ENCODE data around the gene TANGO2. TPM values are rescaled to one million over a fixed set of nuclear protein-coding genes. Genes with fewer than 3 reads are reported as not detected.
"Not testable (repeated sequence)": the region's sequence is repeated elsewhere in the genome, so short reads cannot be mapped to it uniquely, and the experiment has no call there.

Gene TANGO2
- total RNA-seq, 1 donor from 2014 or later, result 20.9 TPM

DNA sequence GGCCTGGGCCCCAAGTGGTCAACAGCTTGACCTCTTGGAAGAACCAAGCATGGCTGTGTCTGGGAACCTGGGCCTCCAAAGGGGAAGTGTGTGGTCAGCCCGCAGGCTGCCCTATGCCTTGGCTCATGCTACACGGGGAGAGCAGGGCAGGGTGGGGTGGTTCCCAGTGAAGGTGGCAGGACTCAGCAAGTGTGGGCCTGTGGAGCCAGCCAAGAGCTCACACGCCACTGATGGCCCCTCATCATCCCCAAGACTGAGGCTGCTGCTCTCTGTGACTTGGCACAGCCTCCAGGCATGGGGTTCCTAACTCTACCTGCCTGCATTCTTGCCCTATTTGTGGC, 43.2 kb downstream of the TANGO2 start:
- H3K4me3 ChIP-seq (ENCODE audit: low read depth, low read length), result no peak overlapping the region
- DNase-seq (ENCODE audit: low read depth), result no peak
- TF ChIP-seq CTCF (IDR thresholded peaks at IDR 0.05; ENCODE audit: insufficient read depth, low read length, poor library complexity, severe bottlenecking), result no peak
- H3K36me3 ChIP-seq (ENCODE audit: control insufficient read depth, insufficient read depth, low read length), result peaks cover 1% of the 10 kb centered on the region
- no peaks in the 10 kb centered on the region for H3K27me3 ChIP-seq (ENCODE audit: control insufficient read depth, insufficient read depth, low read length)

DNA sequence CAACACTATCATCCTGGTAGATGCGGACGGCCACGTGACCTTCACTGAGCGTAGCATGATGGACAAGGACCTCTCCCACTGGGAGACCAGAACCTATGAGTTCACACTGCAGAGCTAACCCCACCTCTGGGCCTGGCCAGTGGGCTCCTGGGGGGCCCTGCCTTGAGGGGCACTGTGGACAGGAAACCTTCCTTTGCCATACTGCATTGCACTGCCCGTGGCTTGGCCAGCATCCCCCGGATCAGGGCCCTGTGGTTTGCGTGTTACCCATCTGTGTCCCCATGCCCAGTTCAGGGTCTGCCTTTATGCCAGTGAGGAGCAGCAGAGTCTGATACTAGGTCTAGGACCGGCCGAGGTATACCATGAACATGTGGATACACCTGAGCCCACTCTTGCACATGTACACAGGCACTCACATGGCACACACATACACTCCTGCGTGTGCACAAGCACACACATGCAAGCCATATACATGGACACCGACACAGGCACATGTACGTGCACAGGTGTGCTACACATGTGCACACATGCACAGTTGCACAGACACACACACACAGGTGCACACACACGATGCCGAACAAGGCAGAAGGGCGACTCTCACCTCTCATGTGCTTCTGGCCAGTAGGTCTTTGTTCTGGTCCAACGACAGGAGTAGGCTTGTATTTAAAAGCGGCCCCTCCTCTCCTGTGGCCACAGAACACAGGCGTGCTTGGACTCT, 43.8 kb downstream of the TANGO2 start:
- H3K27me3 ChIP-seq (ENCODE audit: control insufficient read depth, insufficient read depth, low read length), result no peaks in the 10 kb centered on the region
- no peak for TF ChIP-seq CTCF (IDR thresholded peaks at IDR 0.05; ENCODE audit: insufficient read depth, low read length, poor library complexity, severe bottlenecking)
- no peak for DNase-seq (ENCODE audit: low read depth)
- H3K4me3 ChIP-seq (ENCODE audit: low read depth, low read length), result no peak overlapping the region
- H3K36me3 ChIP-seq (ENCODE audit: control insufficient read depth, insufficient read depth, low read length), result peaks cover 1% of the 10 kb centered on the region

DNA sequence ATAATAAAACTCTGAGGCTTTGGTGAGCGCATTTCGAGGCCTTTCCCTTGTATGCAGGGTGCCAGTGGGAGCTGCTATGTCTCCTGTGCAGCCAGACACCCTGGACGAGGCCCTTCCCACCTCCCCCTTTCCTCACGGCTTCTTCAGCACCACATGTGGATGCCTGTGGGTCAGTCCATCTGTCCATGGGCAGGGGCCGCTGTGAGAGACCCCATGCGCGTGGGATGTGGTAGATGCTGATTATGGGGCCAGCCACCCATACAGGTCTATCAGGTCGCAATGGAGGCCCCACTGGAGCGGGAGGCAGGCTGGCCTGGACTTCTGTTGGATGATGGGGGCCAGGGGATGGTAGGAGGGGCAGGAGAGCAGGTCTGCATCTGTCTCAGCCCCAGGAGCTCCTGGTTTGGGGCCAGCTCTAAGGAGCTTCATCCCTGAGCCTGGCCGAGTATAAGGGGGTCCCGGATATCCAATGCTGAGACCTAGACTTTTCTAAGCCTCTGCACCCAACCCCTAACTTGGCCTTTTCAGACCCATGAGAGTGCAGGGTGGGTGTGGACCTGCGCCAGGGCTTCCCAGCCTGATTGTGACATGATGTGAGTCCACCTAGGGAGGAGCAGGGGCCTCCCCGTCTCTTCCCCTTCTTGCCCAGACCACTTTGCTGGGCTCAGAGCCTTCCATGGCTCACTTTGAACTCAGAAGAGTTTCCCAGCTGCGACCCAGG, 45.1 kb downstream of the TANGO2 start:
- Histone ChIP-seq H3K36me3 (ENCODE audit: control insufficient read depth, insufficient read depth, low read length) (peaks cover 1% of the 10 kb centered on the region), H3K27me3 (ENCODE audit: control insufficient read depth, insufficient read depth, low read length) (no peaks in the 10 kb centered on the region), H3K4me3 (ENCODE audit: low read depth, low read length) (no peak overlapping the region)
- TF ChIP-seq CTCF (IDR thresholded peaks at IDR 0.05; ENCODE audit: insufficient read depth, low read length, poor library complexity, severe bottlenecking), result no peak
- DNase-seq (ENCODE audit: low read depth), result no peak

GRCh38 chr22:20066617-20067383, 45.9 kb downstream of the TANGO2 start:
- DNase-seq (ENCODE audit: low read depth), result no peak
- H3K36me3 ChIP-seq (ENCODE audit: control insufficient read depth, insufficient read depth, low read length), result peaks cover 1% of the 10 kb centered on the region
- no peaks in the 10 kb centered on the region for H3K27me3 ChIP-seq (ENCODE audit: control insufficient read depth, insufficient read depth, low read length)
- no peak overlapping the region for H3K4me3 ChIP-seq (ENCODE audit: low read depth, low read length)
- TF ChIP-seq CTCF (IDR thresholded peaks at IDR 0.05; ENCODE audit: insufficient read depth, low read length, poor library complexity, severe bottlenecking), result no peak

- DNase-seq (ENCODE audit: low read depth); H3K27me3 ChIP-seq (ENCODE audit: control insufficient read depth, insufficient read depth, low read length); H3K4me3 ChIP-seq (ENCODE audit: low read depth, low read length); H3K36me3 ChIP-seq (ENCODE audit: control insufficient read depth, insufficient read depth, low read length): not testable (repeated sequence)
These were observed 46.4 kb downstream of the TANGO2 start for GRCh38 chr22:20067384-20067682.

GRCh38 chr22:20068640-20069039, 47.7 kb downstream of the TANGO2 start:
- no peaks in the 10 kb centered on the region for H3K27me3 ChIP-seq (ENCODE audit: control insufficient read depth, insufficient read depth, low read length)
- DNase-seq (ENCODE audit: low read depth), result no peak
- no peak for TF ChIP-seq CTCF (IDR thresholded peaks at IDR 0.05; ENCODE audit: insufficient read depth, low read length, poor library complexity, severe bottlenecking)

More at GRCh38 chr22:20068640-20069039, 47.7 kb downstream of the TANGO2 start:
- Histone ChIP-seq H3K36me3 (ENCODE audit: control insufficient read depth, insufficient read depth, low read length) (no peaks in the 10 kb centered on the region), H3K4me3 (ENCODE audit: low read depth, low read length) (no peak overlapping the region)
